Neural progenitor cell (in vitro differentiated cells): ENCODE results near the gene GBX2. TPM values are rescaled to one million over a fixed set of nuclear protein-coding genes. Genes with fewer than 3 reads are reported as not detected.

Experiments
- DNase-seq: peaks from one replicate; pipeline ENCODE4 v3.0.0-alpha.2; 2016; ENCODE audit warnings: low spot score
- H2AFZ ChIP-seq: fragments of 200-600 bp; sonication (generic); replicated peaks from 2 replicates; pipeline ENCODE4 v1.6.1; 2016; ENCODE audit warnings: antibody characterized with exemption
- H3F3A ChIP-seq: fragments of 200-600 bp; sonication (generic); 2 replicates; pipeline ENCODE4 v1.6.1; 2016; ENCODE audit warnings: antibody characterized with exemption, low read depth
- H3K27ac ChIP-seq: fragments of 200-600 bp; sonication (generic); 2 replicates; pipeline ENCODE4 v1.5.1; 2016; ENCODE audit warnings: mild to moderate bottlenecking
- H3K27me3 ChIP-seq: fragments of 200-600 bp; sonication (generic); 2 replicates; pipeline ENCODE4 v1.6.1; 2016; ENCODE audit warnings: mild to moderate bottlenecking, moderate library complexity
- H3K36me3 ChIP-seq: fragments of 200-600 bp; sonication (generic); 2 replicates; pipeline ENCODE4 v1.5.1; 2016
- H3K4me1 ChIP-seq: fragments of 200-600 bp; sonication (generic); 2 replicates; pipeline ENCODE4 v1.6.1; 2016; ENCODE audit warnings: mixed run types
- H3K4me2 ChIP-seq: fragments of 200-600 bp; sonication (generic); 2 replicates; pipeline ENCODE4 v1.6.1; 2016
- H3K4me3 ChIP-seq: fragments of 200-600 bp; sonication (generic); 2 replicates; pipeline ENCODE4 v1.5.1; 2016
- H3K79me2 ChIP-seq: fragments of 200-600 bp; sonication (generic); 2 replicates; pipeline ENCODE4 v1.6.1; 2016; ENCODE audit warnings: low read depth
- H3K9ac ChIP-seq: fragments of 200-600 bp; sonication (generic); 2 replicates; pipeline ENCODE4 v1.6.1; 2016
- H3K9me3 ChIP-seq: fragments of 200-600 bp; sonication (generic); 2 replicates; pipeline ENCODE4 v1.5.1; 2016; ENCODE audit warnings: low read depth
- H4K20me1 ChIP-seq: fragments of 200-600 bp; sonication (generic); 2 replicates; pipeline ENCODE4 v1.6.1; 2016; ENCODE audit warnings: low read depth
- H3K27ac Mint-ChIP-seq: 3 replicates; pipeline ENCODE4 v1.8.0; 2021; ENCODE audit warnings: mixed read lengths
- H3K27me3 Mint-ChIP-seq: 2 replicates; pipeline ENCODE4 v1.8.0; 2022; ENCODE audit warnings: low read depth, mild to moderate bottlenecking, inconsistent platforms, moderate library complexity, mixed read lengths; ENCODE audit not compliant: insufficient read depth
- H3K36me3 Mint-ChIP-seq: 3 replicates; pipeline ENCODE4 v1.8.0; 2021; ENCODE audit warnings: mixed read lengths
- H3K4me1 Mint-ChIP-seq: 3 replicates; pipeline ENCODE4 v1.8.0; 2021; ENCODE audit warnings: mixed read lengths
- H3K4me3 Mint-ChIP-seq: 3 replicates; pipeline ENCODE4 v1.8.0; 2021; ENCODE audit warnings: mild to moderate bottlenecking, moderate library complexity, mixed read lengths
- H3K9me3 Mint-ChIP-seq: 3 replicates; pipeline ENCODE4 v1.8.0; 2020; ENCODE audit warnings: mixed read lengths
- EZH2 ChIP-seq: fragments of 200-600 bp; sonication (generic); IDR thresholded peaks from 2 replicates; pipeline ENCODE4 v1.6.1; 2017; ENCODE audit warnings: antibody characterized with exemption, mild to moderate bottlenecking, moderate library complexity
- EZH2phosphoT487 ChIP-seq: fragments of 200-600 bp; sonication (generic); IDR thresholded peaks from 2 replicates; pipeline ENCODE4 v1.6.1; 2017; ENCODE audit warnings: antibody characterized with exemption
- total RNA-seq: library from RNA; depleted of rRNA; stranded (reverse); fragments of >200 nt; gene quantifications from 2 replicates; pipeline ENCODE4 v1.2.3, GENCODE V29; 2015; ENCODE audit warnings: low replicate concordance
- TF ChIP-seq, protein P1 (sequence below): fragments of 200-600 bp; sonication (generic); IDR thresholded peaks from 2 replicates; pipeline ENCODE4 v1.5.1; 2017; ENCODE audit warnings: antibody characterized with exemption, mild to moderate bottlenecking

The GBX2 gene
- total RNA-seq, 1 donor from 2014 or later = not detected

GRCh38 chr2:236162031-236162845 is 5.9 kb downstream of the GBX2 start:
- H3K4me2 ChIP-seq = no peak overlapping the region
- H3K27me3 ChIP-seq = peaks cover 100% of the 10 kb centered on the region
- TF ChIP-seq EZH2phosphoT487 (no peak), EZH2 (no peak)
- TF ChIP-seq, protein P1, sequence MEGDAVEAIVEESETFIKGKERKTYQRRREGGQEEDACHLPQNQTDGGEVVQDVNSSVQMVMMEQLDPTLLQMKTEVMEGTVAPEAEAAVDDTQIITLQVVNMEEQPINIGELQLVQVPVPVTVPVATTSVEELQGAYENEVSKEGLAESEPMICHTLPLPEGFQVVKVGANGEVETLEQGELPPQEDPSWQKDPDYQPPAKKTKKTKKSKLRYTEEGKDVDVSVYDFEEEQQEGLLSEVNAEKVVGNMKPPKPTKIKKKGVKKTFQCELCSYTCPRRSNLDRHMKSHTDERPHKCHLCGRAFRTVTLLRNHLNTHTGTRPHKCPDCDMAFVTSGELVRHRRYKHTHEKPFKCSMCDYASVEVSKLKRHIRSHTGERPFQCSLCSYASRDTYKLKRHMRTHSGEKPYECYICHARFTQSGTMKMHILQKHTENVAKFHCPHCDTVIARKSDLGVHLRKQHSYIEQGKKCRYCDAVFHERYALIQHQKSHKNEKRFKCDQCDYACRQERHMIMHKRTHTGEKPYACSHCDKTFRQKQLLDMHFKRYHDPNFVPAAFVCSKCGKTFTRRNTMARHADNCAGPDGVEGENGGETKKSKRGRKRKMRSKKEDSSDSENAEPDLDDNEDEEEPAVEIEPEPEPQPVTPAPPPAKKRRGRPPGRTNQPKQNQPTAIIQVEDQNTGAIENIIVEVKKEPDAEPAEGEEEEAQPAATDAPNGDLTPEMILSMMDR = no peak
- no peaks in the 10 kb centered on the region for H3K9me3 Mint-ChIP-seq
- no peak overlapping the region for H2AFZ ChIP-seq
- peaks cover 48% of the 10 kb centered on the region for H3F3A ChIP-seq
- H3K79me2 ChIP-seq = no peaks in the 10 kb centered on the region
- no peaks in the 10 kb centered on the region for H3K36me3 ChIP-seq
- H3K4me1 ChIP-seq = peaks cover 48% of the 10 kb centered on the region
- H3K27ac Mint-ChIP-seq = no peak overlapping the region
- peaks cover 2% of the 10 kb centered on the region for H3K36me3 Mint-ChIP-seq
- H3K9me3 ChIP-seq = no peaks in the 10 kb centered on the region
- H3K4me3 ChIP-seq = no peak overlapping the region
- H3K27ac ChIP-seq = no peak overlapping the region
- H3K27me3 Mint-ChIP-seq = peaks cover 60% of the 10 kb centered on the region
- peak; percentile 44 for DNase-seq
- peak overlapping the region; percentile 44 for H3K4me3 Mint-ChIP-seq
- peaks cover 54% of the 10 kb centered on the region for H3K4me1 Mint-ChIP-seq
- peaks cover 99% of the 10 kb centered on the region for H4K20me1 ChIP-seq
- H3K9ac ChIP-seq = no peak overlapping the region

DNA sequence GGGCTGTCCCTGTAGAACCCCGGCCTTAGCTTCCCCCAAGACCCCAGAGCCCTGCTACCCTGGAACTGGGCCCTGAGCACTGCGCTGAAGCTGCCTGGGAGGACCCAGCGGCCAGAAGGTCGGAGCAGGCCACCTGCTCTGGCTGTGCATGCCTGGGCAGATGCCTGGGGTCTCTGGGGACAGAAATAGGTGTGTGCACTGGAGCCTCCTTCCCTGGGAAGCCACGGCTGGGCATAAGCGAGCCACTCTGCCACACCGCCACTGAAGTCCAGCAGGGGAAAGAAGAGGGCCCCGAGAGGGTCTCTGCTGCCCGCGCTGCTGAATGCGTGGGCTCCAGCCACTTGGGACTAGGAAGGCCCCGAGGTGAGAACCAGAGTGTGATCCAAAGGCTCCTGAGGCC is 6.7 kb downstream of the GBX2 start:
- no peak overlapping the region for H3K27ac Mint-ChIP-seq
- TF ChIP-seq, protein P1 = no peak
- TF ChIP-seq EZH2phosphoT487 (no peak), EZH2 (no peak)
- peaks cover 62% of the 10 kb centered on the region for H3K27me3 Mint-ChIP-seq

DNA sequence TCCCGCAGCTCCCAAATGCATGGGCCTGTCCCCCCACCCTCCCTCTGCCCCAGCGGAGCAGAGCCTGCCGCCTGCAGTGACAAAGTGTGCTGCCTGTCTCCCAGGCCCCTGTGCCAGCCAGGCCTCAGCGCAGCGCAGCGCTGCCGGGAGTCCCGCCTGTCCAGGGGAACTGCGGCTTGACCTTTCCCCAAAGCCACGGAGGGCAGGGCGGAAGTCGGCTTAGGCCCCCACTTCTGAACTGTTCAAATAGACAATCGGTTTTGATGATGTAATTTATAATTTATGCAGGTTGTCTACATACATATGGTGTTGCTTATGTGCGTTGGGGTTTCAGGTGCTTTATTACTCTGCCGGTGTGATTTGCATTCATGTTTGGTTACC is 7.1 kb downstream of the GBX2 start:
- peaks cover 58% of the 10 kb centered on the region for H3K27me3 Mint-ChIP-seq
- no peak overlapping the region for H3K9ac ChIP-seq
- peaks cover 46% of the 10 kb centered on the region for H3K4me1 Mint-ChIP-seq
- no peaks in the 10 kb centered on the region for H3K9me3 Mint-ChIP-seq
- H3K4me3 Mint-ChIP-seq = no peak overlapping the region
- peaks cover 98% of the 10 kb centered on the region for H4K20me1 ChIP-seq
- peak; percentile 72 for TF ChIP-seq EZH2
- TF ChIP-seq, protein P1 = no peak
- peak; percentile 51 for TF ChIP-seq EZH2phosphoT487
- no peaks in the 10 kb centered on the region for H3K36me3 ChIP-seq
- DNase-seq = peak; percentile 38
- H3F3A ChIP-seq = peaks cover 36% of the 10 kb centered on the region
- H2AFZ ChIP-seq = no peak overlapping the region
- H3K4me1 ChIP-seq = peaks cover 38% of the 10 kb centered on the region
- no peaks in the 10 kb centered on the region for H3K79me2 ChIP-seq
- H3K9me3 ChIP-seq = no peaks in the 10 kb centered on the region
- no peak overlapping the region for H3K4me3 ChIP-seq
- H3K27ac ChIP-seq = no peak overlapping the region
- no peak overlapping the region for H3K4me2 ChIP-seq
- no peak overlapping the region for H3K27ac Mint-ChIP-seq
- H3K27me3 ChIP-seq = peaks cover 100% of the 10 kb centered on the region
- peaks cover 2% of the 10 kb centered on the region for H3K36me3 Mint-ChIP-seq

More for the DNA sequence above, 6.7 kb downstream of the GBX2 start:
- H3K27me3 ChIP-seq = peaks cover 100% of the 10 kb centered on the region
- Mint-ChIP-seq H3K4me3 (no peak overlapping the region), H3K36me3 (peaks cover 2% of the 10 kb centered on the region), H3K4me1 (peaks cover 51% of the 10 kb centered on the region), H3K9me3 (no peaks in the 10 kb centered on the region)
- peaks cover 41% of the 10 kb centered on the region for H3F3A ChIP-seq
- H3K9ac ChIP-seq = no peak overlapping the region
- peaks cover 41% of the 10 kb centered on the region for H3K4me1 ChIP-seq
- no peak overlapping the region for H3K4me2 ChIP-seq
- DNase-seq = peak; percentile 19
- no peak overlapping the region for H3K4me3 ChIP-seq
- H3K79me2 ChIP-seq = no peaks in the 10 kb centered on the region
- H3K27ac ChIP-seq = no peak overlapping the region
- H4K20me1 ChIP-seq = peaks cover 99% of the 10 kb centered on the region
- no peaks in the 10 kb centered on the region for H3K9me3 ChIP-seq
- no peak overlapping the region for H2AFZ ChIP-seq
- H3K36me3 ChIP-seq = no peaks in the 10 kb centered on the region
